GM06990 (cell line): ENCODE results near the gene MRFAP1L1.
"Not testable (repeated sequence)": the region's sequence is repeated elsewhere in the genome, so short reads cannot be mapped to it uniquely, and the experiment has no call there.

Experiments used
- DNase-seq: peaks from one replicate; pipeline ENCODE4 v3.0.0-alpha.2; 2011; ENCODE audit not compliant: insufficient read length; ENCODE audit errors: extremely low read depth
- H3K27me3 ChIP-seq: replicated peaks from 2 replicates; pipeline ENCODE4 v1.6.0; 2011; ENCODE audit warnings: low read length; ENCODE audit not compliant: control insufficient read depth, insufficient read depth
- H3K36me3 ChIP-seq: 2 replicates; pipeline ENCODE4 v1.5.1; 2011; ENCODE audit warnings: low read length; ENCODE audit not compliant: control insufficient read depth, insufficient read depth
- H3K4me3 ChIP-seq: replicated peaks from 2 replicates; pipeline ENCODE4 v1.5.1; 2011; ENCODE audit warnings: low read depth, mild to moderate bottlenecking, control low read depth, low read length
- CTCF ChIP-seq: IDR thresholded peaks from 2 replicates; pipeline ENCODE4 v1.5.1; 2011; ENCODE audit warnings: low read length, control low read depth, mild to moderate bottlenecking, inconsistent platforms; ENCODE audit not compliant: insufficient read depth, poor library complexity, severe bottlenecking

MRFAP1L1 gene

GRCh38 chr4:6709230-6710114 is at the start of gene MRFAP1L1:
MRFAP1L1 (minus strand) TSS chr4:6709865; CDS start chr4:6709629, 236 bp downstream.
- TF ChIP-seq CTCF: no peak
- H3K4me3 ChIP-seq: peak within 1 kb of the TSS; percentile 87
- no peaks in the 10 kb centered on the region for H3K36me3 ChIP-seq
- no peaks in the 10 kb centered on the region for H3K27me3 ChIP-seq
- DNase-seq: peak; percentile 94

- no peak for DNase-seq
- Histone ChIP-seq H3K27me3 (peaks cover 2% of the 10 kb centered on the region), H3K36me3 (no peaks in the 10 kb centered on the region), H3K4me3 (no peak overlapping the region)
- no peak for TF ChIP-seq CTCF
These were observed 49.1 kb upstream of the MRFAP1L1 start for GRCh38 chr4:6758728-6759127.

GRCh38 chr4:6756345-6756744 is 46.7 kb upstream of the MRFAP1L1 start:
- H3K27me3 ChIP-seq, H3K4me3 ChIP-seq, DNase-seq: not testable (repeated sequence)

GRCh38 chr4:6755088-6755753 is 45.6 kb upstream of the MRFAP1L1 start:
- DNase-seq: no peak
- TF ChIP-seq CTCF: no peak
- H3K36me3 ChIP-seq: no peaks in the 10 kb centered on the region
- H3K27me3 ChIP-seq: peaks cover 2% of the 10 kb centered on the region
- no peak overlapping the region for H3K4me3 ChIP-seq

More at GRCh38 chr4:6756345-6756744, 46.7 kb upstream of the MRFAP1L1 start:
- H3K36me3 ChIP-seq: not testable (repeated sequence)

GRCh38 chr4:6754481-6755087 is 44.9 kb upstream of the MRFAP1L1 start:
- no peak for TF ChIP-seq CTCF
- DNase-seq: no peak
- Histone ChIP-seq H3K36me3 (no peaks in the 10 kb centered on the region), H3K4me3 (no peak overlapping the region), H3K27me3 (peaks cover 2% of the 10 kb centered on the region; the same call in 1 of the 2 replicates)

- H3K4me3 ChIP-seq: no peak overlapping the region
- DNase-seq: no peak
- H3K27me3 ChIP-seq: peaks cover 2% of the 10 kb centered on the region; the same call in 1 of the 2 replicates
- no peaks in the 10 kb centered on the region for H3K36me3 ChIP-seq
- no peak for TF ChIP-seq CTCF
These were observed 44.2 kb upstream of the MRFAP1L1 start for GRCh38 chr4:6753891-6754290.
